HG03442 (cell line): ENCODE data around the gene USP11.

ENCODE experiments used
- ATAC-seq: cut with Tn5 transposase; IDR thresholded peaks from one replicate; pipeline ENCODE4 v1.9.1; 2021; ENCODE audit warnings: mild to moderate bottlenecking, moderate library complexity; ENCODE audit not compliant: unreplicated experiment

USP11 gene

DNA sequence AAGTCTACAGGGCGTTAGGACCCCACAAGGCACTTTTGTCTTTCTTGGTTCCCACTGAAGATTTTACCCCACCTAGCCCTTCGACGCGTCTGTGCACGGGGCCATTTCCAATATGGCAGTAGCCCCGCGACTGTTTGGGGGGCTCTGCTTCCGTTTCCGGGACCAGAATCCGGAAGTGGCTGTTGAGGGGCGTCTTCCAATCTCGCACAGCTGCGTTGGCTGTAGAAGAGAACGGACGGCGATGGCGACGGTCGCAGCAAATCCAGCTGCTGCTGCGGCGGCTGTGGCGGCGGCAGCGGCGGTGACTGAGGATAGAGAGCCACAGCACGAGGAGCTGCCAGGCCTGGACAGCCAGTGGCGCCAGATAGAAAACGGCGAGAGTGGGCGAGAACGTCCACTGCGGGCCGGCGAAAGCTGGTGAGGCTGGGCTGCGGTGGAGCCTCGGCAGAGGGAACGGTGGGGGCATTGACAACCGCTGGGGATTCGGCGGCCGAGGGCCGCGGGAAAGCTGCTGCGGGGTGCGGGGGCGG lies at the start of gene USP11:
Gene USP11, plus strand, starts transcription at position 207 of the 530 bp plus-strand sequence. Its CDS starts 35 bp downstream, at position 242.
- ATAC-seq: peak; percentile 27

DNA sequence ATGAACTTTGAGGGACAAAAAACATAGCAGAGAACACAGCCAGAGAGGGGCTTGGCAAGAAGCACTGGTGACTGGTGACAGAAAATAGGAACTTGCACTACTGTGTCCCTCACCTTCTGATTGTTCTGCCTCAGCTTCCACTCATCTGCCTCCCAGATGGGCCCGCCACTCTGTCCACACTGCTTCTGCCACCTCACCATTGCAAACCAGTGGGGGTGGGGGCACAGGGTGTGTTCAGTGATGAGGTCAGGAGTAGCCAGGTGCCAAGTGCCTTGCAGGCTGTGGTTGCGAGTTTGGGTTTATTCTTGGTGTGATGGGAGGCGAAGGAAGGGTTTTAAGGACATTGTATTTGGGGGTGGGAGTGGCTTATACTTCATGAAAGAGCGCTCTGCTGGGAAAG lies 48.3 kb upstream of the USP11 start:
- no peak for ATAC-seq

DNA sequence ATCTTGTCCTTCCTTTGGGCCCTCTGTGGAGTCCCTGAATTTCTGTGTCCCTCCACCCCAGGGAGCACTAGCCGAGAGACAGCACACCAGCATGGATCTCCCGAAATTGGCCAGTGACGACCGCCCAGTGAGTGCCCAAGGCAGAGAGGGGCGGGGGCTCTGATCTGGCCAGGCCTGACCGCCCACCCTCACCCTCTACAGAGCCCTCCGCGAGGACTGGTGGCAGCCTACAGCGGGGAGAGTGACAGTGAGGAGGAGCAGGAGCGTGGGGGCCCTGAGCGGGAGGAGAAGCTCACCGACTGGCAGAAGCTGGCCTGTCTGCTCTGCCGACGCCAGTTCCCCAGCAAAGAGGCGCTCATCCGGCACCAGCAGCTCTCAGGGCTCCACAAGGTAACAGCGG lies 47.6 kb upstream of the USP11 start:
- no peak for ATAC-seq

DNA sequence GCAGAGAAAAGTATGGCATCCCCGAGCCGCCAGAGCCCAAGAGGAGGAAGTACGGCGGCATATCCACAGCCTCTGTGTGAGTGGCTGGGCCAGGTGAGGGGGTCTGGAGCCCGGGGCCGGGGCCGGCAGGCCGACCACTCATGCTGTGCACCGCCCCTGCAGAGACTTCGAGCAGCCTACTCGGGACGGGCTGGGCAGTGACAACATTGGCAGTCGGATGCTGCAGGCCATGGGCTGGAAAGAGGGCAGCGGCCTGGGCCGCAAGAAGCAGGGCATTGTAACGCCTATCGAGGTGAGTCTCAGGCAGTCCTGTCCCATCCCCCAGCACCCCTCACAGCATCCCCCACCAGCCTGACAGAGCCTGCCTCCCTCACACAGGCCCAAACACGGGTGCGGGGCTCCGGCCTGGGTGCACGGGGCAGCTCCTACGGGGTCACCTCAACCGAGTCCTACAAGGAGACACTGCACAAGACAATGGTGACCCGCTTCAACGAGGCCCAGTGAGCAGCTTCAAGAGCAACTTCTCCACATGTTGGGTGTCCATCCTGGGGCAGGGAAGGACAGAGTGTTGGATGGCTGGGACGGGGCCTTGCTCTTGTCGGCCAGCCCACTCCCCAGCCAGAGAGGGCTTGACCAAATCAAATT lies 46.6 kb upstream of the USP11 start:
- no peak for ATAC-seq

DNA sequence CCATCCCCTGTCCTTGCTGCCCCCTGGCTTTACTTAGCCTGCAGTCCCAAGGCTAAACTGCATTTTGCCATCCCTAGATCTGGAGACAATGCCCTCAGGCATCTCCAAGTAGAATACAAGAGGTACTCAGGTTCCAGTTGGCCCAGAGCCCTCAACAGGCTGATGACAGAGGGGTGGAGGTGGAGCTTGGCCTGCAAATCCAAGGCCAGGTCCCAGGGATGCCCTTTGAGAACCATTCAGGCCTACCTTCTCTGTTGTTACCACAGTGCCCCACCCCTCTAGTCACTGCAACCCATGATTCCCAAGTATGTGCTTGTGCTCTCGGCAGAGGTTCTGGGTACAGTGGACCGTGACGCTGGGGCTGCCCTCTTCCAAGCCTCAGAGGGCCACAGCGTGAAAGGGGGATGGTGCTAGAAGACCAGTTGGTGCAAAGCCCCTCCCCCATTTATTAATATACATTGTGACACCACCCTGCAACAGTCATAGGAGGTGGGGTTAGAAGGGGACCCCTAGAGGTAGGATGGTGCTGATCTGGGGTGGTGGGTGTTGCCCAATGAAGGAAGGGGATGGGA lies 45.6 kb upstream of the USP11 start:
- ATAC-seq: no peak

DNA sequence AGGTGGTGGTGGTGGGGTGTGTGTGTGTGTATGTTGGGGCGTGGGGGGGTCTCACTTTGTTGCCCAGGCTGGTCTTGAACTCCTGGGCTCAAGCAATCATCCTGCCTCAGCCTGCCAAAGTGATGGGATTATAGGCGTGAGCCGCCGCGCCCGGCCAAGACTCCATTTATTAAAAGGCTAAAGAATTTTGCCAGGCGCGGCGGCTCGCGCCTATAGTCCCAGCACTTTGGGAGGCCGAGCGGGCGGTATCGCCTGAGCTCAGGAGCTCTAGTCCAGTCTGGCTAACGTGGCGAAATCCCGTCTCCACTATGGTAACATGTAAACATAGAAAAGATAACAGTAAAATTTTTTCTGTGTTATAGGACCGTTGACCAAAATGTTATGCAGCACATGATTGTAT lies 42.9 kb upstream of the USP11 start:
- no peak for ATAC-seq

DNA sequence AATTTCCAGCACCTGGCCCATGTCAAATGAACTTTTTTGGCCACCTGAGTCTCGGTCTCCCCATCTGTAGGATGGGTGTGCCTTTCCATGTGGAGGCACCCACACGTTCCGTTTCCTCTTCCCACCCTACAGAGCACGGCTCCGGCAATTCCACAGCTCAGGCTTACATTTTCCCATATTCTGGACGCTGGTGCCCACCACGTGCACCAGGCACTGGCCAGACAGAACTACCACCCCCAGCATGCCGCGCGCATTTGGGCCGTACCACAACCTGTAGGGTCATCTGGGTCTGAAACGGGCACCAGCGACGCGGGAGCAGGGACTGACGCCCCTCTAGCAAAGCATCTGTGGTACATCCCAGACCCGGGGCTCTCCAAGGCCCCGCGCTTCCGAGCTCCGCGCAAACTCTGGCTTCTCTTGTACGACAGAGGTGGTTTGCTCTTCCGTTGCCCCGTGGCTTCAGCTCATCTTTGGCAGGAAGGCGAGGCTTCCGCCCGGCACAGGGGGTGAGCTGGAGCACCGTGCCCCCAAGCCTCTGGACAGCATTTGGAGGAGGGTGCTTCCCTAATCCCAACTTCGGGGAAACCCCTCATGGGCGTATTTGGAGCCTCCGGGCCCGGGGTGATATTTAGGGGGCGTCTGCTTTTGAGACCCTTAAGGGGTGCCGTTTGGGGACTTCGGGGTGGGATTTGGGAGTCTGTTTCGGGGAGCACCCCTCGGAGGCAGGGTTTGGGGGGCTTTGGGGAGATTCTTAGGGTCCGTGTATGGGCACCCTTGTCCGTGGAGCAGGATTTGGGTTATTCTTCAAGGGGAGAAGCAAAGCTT lies 42.2 kb upstream of the USP11 start:
- peak; percentile 77 for ATAC-seq

DNA sequence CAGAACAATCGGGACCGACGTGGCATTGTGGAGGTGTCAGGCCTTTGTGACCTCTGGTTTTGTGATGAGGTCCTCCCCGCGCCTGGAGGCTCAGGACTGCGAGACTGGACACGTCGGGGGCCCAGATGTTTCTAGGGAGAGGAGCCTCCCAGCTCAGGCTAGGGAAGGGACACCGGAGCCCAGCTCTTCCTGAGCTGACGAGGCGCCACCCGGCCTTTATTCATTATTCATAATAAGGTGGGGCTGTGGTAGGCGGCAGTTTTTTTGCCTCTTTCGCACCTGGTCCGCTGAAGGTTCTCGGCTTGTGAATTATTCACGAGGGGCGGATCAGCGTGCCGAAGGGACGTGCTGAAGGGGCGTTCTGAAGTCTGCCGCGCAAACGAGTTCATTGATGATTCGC lies 41.5 kb upstream of the USP11 start:
- no peak for ATAC-seq

DNA sequence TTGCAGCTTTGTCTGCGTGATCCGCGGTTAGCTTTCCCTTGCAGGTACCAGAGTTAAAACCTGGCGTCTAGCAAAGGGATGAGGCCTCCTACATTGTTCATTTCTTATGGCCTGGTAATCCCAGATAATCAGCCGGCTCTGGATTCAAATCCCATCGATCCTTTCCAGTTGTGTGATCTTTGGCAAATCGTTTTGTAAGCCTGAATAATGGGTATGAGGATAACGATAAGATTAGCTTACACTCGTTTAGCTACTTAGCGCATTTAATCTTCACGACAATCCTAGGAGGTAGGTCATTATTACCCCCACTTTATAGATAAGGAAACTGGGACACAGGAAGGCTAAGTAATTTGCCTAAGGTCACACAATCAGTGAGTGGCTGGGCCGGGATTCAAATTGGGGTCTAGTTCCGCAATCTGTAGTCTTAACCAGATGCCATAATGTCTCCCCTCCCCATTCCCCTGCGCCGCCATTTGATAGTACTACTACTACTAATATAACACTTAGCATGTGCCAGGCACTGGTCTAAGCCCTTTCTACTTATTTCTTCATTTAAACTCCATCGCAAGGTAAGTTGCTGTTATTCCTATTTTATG lies 40.9 kb upstream of the USP11 start:
- no peak for ATAC-seq

DNA sequence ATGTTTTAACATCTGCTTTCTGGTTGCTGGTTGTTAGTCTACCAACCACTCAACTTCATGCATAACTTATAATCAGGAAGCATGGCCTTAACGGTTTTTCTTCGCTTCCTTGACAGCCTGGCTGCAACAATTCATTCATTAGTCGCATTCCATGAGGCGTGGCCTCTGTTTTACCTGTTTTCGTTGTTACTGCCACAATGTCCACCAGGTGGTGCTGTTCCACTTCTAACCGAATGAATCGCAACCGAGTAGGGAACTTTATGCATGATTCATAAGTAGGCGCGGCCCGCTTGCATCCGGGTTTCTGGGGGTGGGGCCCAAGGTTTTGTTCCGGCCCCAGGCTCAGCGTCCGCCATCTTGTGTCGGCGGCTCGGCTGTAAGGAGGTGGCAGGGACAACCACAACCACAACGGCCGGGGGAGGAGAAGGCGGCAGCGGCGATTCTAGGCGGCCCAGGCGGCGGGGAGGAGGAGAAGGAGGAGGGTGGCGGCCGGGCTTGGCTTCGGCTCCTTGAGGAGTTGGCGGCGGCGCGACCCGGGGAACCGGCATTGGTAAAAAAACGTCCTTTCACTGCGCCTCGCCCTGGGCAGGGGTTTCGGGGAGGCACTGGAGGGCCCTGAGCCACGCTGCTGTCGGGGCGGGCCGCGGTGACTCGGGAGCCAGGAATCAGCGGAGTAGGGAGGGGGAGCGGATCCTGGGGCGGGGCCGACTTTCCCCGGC lies 39.2 kb upstream of the USP11 start, which contains the start of gene UBA1:
Gene UBA1, plus strand, starts transcription at position 355 of the 719 bp plus-strand sequence. CDS start 4,974 bp downstream, outside the sequence.
- peak; percentile 59 for ATAC-seq

DNA sequence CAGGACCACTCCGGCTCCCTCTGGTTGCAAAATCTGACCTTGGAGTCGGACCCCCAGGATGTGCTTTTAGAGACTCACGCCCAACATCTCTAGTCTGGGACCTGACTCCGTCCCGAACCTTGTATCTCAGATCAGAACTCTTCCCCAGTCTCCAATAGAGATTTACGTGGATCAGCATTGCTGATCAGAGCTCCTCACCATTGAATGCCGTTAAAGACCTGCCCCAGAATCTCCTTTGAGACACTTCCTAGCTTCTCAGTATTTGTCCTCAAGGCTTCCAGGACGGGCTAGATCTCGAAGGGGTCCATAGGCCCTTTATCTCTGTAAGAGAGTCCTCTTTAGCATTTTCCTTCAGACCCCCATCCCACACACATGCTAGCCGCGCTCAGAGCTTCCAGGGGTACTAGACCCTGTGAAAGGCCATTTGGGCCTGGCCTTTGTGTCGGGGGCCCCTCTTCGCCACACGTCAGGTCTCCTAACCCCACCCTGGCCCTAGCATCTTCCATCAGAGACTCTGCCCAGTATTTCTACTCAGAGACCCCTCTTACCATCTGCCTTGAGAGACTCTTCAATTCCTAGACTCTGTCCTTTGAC lies 38.5 kb upstream of the USP11 start:
- ATAC-seq: no peak

DNA sequence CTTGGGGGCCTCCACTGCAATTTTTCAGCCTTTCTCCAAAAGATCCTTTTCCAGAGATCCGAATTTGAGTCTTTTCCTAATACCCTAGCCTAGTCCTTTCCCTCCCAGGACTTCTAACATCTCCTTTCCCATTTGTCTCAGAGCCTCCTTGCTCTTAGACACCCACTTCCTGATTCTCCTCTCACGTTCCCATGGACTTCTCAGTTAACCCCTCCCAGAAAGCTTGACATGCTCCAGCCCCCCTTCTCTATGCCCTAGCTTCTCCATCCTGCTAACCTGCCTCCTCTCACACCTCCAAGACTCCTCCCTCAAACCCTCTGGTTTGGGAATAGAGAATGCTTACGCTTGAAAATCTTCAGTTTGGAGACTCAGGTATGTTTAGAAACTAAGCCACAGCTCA lies 36.7 kb upstream of the USP11 start:
- ATAC-seq: no peak

DNA sequence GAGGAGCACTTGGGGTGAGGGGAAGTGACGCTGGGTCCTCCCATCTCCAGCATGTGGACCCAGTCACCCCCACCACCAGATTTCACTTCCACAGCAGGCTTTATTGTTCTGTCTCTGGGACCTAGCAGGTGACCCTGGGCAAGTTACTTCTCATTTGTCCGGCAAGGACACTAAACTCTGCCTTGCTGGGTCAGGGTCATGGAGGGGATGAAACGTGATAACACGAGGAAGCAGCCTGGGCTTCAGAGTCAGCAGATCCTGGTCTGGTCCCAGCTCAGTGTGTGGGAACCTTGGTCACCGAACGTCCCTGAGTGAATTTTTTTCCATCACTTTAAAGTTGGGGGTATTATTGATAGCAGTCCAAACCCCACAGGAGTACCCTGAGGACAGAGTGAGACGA lies 35.3 kb upstream of the USP11 start:
- no peak for ATAC-seq

DNA sequence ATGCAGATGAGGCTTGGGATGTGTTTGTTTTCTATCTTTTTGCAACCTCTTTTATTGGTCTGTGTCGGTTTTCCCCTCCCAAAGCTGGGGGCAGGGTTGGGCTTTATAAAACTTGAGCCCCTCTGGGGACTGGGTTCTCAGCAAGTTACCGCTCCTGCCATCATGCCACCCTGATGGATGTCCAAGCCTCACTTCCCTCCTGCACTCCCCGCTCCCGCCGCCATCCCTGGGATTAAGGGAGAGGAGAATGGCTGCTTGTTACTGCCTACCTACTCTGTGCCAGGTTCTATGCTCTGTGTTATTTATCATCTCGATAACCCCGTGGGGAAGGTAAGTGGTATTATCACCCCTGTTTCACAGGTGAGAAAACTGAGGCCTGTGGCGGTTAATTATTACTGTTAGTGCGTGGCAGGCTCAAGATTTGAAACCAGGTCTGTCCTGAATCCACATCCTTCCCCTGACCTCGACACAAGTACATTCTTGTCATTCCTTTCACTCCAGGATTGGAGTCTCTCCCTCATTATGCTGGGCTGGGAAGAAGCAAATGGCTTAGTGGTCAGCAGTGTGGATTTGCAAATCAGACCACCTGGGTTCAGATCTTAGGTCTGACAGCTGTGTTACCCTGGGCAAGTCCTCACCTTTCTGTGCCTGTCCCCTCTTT lies 34.7 kb upstream of the USP11 start:
- no peak for ATAC-seq

DNA sequence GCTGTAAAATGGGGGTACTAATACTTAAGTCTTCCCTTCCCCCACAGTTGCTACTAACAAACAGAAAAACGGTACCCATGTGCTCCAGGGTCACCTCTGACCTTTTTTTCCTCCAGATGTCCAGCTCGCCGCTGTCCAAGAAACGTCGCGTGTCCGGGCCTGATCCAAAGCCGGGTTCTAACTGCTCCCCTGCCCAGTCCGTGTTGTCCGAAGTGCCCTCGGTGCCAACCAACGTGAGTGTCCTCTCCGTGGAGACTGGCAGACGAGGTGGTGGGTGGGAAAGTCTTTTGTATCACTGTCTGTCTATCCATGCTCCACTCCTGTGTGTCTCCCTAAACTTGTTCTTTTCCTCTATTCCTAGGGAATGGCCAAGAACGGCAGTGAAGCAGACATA lies 34.1 kb upstream of the USP11 start:
- no peak for ATAC-seq

DNA sequence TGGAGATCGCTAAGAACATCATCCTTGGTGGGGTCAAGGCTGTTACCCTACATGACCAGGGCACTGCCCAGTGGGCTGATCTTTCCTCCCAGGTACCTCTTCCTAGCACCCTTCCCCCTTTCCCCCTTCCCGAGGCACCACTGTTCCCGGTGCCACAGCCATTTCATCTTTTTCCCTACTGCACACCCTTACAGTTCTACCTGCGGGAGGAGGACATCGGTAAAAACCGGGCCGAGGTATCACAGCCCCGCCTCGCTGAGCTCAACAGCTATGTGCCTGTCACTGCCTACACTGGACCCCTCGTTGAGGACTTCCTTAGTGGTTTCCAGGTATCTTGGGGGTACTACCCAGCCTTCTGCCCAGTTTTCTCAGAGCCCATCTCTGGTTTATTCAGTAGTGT lies 33.5 kb upstream of the USP11 start:
- ATAC-seq: no peak

DNA sequence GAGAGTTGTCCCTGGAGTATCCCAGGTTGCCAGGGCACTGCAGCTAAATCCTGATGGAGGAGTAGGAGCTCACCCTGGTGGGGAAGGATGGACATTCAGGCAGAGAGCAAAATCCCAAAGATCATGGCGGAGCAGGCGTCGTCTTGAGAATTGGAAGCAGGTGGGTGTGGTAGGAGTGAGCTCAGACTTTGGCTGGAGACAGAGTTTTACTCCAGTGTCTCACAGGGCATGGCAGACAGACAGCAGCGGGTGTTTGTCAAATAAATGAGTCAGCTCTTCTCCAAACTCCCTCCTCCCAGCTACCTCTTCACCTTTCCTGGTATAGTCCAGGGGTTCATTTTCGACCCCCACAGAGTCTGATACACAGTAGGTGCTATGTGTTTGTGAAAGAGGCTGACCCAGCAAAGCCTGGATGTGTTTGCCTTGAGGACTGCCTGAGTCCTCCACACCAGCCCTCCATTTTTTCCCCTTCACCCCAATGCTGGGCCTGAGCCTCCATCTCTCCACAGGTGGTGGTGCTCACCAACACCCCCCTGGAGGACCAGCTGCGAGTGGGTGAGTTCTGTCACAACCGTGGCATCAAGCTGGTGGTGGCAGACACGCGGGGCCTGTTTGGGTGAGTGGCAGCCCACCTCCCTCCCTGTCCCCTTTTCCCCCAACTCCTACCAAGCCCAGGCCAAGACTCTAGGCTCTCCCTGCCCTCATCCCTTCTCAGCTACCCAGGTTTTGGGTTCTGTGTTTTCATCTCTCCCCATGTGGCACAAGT lies 32.2 kb upstream of the USP11 start:
- no peak for ATAC-seq

DNA sequence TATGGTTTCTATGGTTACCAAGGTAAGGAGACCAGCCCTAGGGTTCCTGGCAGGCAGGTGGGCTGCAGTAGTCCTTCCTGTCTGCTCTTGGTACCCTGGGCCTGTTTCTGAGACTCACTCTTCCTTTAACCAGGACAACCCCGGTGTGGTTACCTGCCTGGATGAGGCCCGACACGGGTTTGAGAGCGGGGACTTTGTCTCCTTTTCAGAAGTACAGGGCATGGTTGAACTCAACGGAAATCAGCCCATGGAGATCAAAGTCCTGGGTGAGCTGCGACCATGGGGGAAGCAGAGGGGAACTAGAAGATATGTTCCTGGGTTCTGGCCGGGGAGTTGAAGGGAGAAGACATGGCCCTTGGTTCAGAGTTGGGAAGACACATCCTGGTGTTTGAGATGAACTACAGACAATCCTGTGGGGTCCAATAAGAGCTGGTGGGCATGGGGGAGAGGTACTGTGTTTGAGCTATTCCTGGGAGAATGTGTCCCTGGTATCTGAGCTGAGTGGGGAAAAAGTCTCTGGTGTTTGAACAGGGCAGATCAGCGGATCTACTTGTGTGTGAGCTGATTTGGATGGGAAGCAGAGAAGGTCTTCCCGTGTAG lies 31.4 kb upstream of the USP11 start:
- no peak for ATAC-seq

DNA sequence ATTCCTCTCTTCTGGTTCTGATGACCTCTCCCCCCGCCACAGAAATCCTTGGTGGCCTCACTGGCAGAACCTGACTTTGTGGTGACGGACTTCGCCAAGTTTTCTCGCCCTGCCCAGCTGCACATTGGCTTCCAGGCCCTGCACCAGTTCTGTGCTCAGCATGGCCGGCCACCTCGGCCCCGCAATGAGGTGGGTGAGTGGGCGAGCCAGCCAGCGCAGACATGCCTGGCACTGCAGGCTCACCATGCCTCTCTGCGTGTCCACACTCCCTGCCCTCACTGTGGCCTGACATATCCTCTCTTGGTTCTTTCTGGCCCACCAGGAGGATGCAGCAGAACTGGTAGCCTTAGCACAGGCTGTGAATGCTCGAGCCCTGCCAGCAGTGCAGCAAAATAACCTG lies 30.5 kb upstream of the USP11 start:
- ATAC-seq: no peak
